Umbilical cord (tissue), 2 donors: ENCODE measurements around the gene AK5. TPM values are rescaled to one million over a fixed set of nuclear protein-coding genes. Genes with fewer than 3 reads are reported as not detected.

Source experiments
- DNase-seq: peaks from one replicate; pipeline ENCODE4 v3.0.0-alpha.2; 2015; ENCODE audit warnings: low spot score
- total RNA-seq: library from RNA; depleted of rRNA; stranded (reverse); fragments of >200 nt; gene quantifications from one replicate; pipeline ENCODE4 v1.2.3, GENCODE V29; 2014; ENCODE audit warnings: low replicate concordance; ENCODE audit not compliant: insufficient read depth

The AK5 gene
- total RNA-seq, 1 donor from 2014 or later: 9.9 TPM

- DNase-seq: no peak
Observed at GRCh38 chr1:77589231-77589630, 307.4 kb downstream of the AK5 start.

DNA sequence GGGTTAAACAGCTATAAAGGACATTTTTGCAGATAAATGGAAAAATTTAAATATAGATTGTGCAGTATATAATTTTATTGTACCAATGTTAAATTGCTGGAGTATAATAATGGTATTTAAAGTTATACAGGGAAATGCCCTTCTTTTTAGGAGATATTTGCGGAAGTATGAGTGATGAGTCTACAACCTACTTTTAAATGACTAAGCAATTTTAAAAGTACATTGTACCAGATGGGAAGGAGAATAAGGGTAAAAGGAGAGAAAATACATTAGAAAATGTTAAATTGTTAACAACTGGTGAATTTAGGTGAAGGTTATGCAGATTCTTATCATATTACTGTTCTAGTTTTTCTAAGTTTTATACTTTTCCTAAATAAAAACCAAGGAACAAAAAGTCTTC, 308.8 kb downstream of the AK5 start:
- DNase-seq: no peak

GRCh38 chr1:77592906-77593305, 311.1 kb downstream of the AK5 start:
- DNase-seq: no peak

GRCh38 chr1:77594366-77595112, 312.7 kb downstream of the AK5 start:
- no peak for DNase-seq

DNA sequence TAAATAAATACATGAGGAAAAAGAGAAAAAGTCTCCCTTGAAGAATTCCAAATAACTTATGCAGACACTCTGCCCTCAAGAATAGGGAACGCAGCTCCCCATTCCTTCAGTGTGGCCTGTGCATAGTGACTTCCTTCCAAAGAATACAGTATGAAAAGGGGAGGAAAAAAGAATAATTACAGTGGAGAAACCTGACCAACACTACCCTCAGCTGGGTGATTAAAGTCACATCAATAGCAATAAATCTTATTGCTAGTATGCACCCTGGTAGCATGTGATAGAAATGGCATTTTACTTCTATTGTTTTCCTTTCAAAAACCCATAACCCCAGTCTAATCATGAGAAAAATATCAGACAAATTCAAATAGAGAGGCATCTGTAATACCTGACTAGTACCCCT, 315.5 kb downstream of the AK5 start:
- DNase-seq: no peak

DNA sequence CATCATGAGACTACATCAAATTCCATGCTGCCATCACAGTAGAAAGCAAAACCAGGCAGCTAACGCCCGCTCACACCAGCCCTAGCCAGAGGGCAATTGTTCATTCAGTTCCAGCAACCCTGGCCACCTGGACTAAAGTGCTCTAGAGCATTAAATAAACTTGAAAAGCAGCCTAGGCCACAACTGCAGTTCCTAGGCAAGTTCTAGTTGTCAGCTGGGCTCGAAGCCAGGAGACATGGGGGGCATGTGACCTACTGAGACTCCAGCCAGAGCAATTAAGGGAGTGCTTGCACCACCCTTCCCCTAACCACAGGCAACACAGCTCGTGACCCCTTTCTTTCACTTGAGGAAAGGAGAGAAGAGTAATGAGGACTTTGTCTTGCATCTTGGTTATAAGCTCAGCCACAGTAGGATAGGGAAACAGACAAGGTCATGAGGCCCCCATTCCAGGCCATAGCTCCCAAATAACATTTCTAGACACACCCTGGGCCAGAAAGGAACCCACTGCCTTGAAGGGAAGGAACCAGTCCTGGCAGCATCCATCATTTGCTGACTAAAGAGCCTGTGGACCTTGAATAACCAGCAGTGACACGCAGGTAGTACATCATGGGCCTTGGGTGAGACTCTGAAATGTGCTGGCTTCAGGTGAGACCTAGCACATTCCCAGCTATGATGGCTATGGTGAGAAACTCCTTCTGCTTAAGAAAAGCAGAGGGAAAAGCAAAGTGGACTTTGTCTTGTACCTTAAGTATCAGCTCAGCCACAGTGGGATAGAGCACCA, 323.6 kb downstream of the AK5 start:
- peak; percentile 13 for DNase-seq

DNA sequence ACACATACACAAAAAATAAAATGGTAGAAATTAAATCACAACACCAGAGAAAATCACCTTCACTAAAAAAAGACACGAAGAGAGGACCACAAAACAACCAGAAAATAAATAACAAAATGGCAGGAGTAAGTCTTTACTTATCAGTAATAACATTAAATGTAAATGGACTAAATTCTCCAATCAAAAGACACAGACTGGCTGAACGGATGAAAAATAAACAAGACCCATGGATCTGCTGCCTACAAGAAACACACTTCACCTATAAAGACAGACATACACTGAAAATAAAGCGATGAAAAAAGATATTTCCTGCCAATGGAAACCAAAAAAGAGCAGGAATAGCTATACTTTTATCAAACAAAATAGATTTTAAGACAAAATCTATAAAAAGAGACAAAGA, 327.1 kb downstream of the AK5 start:
- no peak for DNase-seq

Other genes starting within 250 kb of the AK5 start
- gene PIGK, start 62.6 kb upstream of the AK5 start, total RNA-seq: 31.5 TPM